Right lobe of liver (tissue), 4 donors: ENCODE data around the gene AMIGO3.

ENCODE experiments used
- POLR2A ChIP-seq: fragments of 450-650 bp; IDR thresholded peaks from one replicate; pipeline ENCODE4 v1.6.1; 2017; ENCODE audit warnings: antibody characterized with exemption, mild to moderate bottlenecking
- TF ChIP-seq, protein P1 (sequence below), 4 donors: fragments of 200-600 bp in 3 of 4; fragments of 450-650 bp in 1 of 4; IDR thresholded peaks; one replicate each; pipeline versions ENCODE4 v1.5.1 to v1.8.0; 2016 to 2022; ENCODE audit warnings: antibody characterized with exemption in 4 of 4, mild to moderate bottlenecking in 2 of 4
- donor health status: DM: no; HTN: no; CAD: no.
- donor health status: DM: no; HTN: no; CAD: no.
- donor health status: DM: no; HTN: yes; CAD: no.

DNA sequence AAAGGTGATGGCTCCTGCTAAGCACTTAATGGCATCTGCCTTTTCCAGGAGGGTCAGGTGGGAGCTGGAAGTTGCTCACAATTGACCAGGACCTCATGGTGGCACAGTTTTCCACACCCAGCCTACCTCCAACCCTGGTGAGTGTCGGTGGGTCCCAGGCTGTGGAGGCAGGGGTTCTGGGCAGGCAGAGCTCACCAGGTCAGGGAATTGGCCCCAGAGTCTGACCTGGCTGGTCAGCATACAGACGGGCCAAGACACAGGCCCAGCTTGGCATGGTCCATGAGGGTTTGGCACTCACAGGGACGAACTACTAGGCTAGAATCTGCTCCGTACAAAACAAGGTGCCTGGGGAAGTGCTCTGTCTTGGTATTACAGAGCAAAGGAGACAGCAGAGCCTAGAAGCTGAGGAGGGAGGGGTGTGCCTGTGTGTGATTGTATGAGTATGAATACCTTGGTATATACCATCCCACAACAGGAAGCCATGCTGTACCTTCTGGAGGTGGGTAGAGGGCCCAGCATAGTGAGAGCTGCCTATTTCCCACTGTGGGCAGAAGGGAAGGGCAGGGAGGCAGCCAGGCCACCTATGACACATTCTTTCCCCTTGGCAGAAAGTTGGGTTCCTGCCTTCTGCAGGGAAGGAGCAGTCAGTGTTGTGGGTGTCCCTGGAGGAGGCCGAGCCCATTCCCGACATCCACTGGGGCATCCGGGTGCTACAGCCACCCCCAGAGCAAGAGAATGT, 38.8 kb downstream of the AMIGO3 start:
- TF ChIP-seq, protein P1, sequence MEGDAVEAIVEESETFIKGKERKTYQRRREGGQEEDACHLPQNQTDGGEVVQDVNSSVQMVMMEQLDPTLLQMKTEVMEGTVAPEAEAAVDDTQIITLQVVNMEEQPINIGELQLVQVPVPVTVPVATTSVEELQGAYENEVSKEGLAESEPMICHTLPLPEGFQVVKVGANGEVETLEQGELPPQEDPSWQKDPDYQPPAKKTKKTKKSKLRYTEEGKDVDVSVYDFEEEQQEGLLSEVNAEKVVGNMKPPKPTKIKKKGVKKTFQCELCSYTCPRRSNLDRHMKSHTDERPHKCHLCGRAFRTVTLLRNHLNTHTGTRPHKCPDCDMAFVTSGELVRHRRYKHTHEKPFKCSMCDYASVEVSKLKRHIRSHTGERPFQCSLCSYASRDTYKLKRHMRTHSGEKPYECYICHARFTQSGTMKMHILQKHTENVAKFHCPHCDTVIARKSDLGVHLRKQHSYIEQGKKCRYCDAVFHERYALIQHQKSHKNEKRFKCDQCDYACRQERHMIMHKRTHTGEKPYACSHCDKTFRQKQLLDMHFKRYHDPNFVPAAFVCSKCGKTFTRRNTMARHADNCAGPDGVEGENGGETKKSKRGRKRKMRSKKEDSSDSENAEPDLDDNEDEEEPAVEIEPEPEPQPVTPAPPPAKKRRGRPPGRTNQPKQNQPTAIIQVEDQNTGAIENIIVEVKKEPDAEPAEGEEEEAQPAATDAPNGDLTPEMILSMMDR (IDR thresholded peaks at IDR 0.05): no peak
- TF ChIP-seq POLR2A: no peak
